Cortex of kidney (tissue), 1 donor: ENCODE results near the gene HES7.
"Not testable (repeated sequence)": the region's sequence is repeated elsewhere in the genome, so short reads cannot be mapped to it uniquely, and the experiment has no call there.

Experiments used
- DNase-seq: peaks from one replicate; lab custom pipeline; 2025; lab: John Stamatoyannopoulos, UW

HES7 gene

DNA sequence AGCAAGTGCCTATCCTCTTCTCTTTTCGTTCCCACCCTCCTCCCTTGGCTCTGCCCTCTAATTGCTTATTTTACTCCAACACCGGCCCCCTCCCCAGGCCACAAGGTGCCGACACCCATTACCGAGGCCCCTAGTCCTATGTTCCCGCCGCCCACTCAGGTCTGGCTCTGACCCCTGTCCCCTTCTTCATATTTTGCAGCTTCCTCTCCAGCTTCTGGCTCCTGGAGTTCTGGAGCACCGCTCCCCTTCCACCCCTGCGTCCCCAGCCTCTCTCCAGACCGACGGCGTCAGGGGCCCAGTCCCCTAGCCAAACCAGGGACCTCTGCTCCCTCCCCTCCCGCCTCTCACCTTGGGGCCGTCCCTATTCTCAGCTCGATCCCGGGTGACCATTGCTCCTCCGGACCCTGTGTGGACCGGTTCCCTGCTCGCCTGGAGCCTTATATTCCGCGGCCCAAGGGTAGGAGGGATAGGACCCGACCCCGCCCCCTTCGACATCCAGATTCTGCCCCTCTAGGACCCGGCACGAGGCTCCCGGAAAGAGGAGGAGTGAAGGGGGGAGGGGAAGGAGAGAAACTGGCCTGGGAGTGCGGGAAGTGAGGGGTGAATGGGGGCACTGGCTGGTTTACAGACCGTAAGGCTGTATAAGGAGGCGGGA, at the start of gene HES7:
Gene HES7 (minus strand): TSS at position 412 of the 655 bp plus-strand sequence. CDS start 22 bp downstream, at position 390.
- DNase-seq: no peak

DNA sequence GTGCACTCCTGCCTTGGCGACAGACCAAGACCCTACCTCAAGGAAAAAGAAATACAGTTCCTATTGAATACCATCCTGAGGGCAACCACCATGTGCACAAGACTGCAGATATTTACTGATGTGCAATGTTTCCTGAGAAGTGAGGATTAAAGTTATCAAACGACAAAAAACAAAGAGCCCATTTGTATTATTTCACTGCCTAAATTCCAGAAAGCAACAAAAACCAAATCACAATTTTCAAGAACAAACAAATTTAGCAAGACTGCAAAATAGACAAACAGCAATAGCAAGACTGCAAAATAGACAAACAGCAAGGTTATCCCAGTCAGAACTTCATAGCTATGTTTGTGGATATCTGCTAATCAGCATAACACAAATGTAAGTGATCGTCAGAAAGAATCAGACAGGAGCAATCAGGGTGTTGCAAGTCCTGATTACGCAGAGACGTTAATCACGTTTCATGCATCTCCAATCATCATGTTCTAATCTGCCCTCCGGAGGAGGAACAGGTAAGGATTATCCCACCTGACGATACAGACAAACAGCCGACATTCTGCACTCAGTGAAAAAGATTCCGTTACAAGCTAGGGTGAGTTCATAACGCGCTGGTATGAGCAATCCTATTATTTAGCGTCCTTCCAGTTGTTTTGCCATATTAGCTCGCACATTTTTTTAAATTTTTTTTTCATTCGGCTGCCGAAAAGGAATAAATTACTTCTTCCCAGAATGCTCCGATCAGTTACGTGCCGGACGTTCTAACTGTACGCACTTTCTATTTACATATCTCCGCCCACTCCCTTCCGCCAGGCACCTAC, 49.4 kb upstream of the HES7 start:
- no peak for DNase-seq

DNA sequence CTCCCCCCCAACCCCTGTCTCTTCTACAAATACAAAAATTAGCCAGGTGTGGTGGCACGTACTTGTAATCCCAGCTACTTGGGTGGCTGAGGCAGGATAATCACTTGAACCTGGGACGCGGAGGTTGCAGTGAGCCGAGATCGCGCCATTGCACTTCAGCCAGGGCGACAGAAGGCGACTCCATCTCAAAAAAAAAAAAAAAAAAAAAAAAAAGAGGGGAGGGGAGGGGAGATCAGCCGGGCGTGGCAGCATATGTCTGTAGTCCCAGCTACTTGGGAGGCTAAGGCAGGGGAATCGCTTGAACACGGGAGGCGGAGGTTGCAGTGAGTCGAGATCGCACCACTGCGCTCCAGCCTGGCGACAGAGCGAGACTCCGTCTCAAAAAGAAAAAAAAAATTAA, 46.3 kb upstream of the HES7 start:
- DNase-seq: not testable (repeated sequence)

DNA sequence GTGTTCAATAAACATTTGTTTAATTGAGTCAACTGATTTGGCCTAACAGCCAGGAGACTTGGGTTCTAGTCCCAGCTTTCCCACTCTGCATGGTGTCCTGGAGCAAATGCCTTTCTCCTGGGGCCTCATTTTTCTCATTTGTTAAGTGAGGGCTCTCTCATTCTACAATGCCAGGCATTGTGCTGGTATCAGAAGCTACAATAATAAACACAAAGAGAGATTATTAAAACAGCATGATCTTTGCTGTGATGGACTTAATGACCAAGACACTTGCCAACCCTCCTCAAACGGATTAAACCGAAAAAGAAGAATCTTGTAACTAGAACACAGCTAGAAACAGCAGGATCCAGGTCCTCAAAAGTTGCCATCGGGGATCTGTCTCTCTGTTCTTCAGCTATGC, 43.6 kb upstream of the HES7 start:
- no peak for DNase-seq

DNA sequence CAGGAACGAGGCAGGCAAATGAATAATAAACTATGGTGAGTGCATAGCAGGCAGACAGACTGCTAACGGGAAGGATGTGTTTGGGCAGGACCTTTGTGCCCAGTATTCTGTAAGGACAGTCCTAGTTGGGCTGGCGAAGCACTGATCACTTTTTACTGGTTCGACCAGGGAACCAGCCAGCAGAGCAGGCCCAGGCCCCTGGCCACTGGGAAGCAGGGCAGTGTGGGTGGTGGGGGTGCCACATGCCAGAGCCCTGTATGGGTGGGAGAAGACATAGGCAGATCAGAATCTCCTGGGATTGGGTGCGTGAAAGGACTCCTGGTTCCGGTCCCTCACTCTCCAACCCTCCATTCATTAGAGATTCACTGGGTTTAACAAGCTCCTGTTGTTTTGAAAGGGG, 42.8 kb upstream of the HES7 start:
- DNase-seq: no peak

DNA sequence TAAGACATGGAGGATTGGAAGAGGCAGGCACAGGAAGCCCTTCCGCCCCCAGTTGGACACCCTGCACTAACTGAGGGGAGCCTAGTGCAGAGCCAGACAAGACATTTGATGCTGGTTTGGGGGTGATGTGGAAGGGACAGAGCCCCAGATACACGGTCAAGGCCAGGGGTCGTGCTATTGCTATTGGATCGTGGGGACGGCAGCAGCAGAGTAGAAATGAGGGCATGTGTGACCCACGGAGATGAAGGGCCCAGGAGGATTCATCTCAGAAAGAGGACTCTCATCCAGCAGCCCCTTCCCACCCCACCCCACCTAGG, 40.9 kb upstream of the HES7 start:
- no peak for DNase-seq

DNA sequence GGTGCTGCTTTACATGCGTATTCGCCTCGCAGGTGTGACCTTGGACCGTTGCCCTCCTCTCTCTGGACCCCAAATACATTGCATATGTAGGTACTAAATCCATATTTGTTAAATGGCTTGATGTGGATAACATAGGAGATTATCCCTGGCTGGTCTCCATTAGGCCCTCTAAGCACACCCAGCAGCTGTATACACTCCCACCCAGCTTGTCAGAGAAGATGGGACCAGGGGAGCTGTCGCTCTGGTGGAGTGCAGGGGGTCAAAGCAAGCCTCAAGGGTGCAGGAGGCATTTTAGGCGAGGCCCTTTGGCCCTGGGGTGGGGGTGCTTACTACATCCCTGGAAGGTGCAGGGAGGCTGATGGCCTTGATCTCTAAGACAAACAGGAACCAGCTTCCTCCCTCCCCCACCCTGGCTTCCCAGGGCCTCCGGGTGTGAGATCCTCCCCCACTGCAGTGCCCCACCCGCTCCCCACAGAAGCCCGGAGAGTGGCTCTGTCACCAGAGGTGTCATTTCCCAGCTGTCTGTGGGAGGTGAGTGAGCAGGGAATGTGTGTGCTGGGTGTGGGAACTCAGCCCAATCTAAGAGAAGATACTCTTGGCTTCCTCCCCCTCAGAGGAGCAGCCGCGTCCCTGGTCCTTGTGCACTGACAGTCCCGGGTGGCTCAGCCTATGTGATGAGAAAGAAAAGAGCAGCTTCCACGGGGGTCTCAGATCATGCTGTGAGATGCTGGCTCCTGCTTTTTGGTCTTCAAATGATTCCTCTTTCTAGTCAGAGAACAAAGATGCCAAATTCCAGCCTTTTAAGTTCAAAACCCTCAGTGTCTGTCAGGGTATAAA, 40.3 kb upstream of the HES7 start:
- DNase-seq: no peak

DNA sequence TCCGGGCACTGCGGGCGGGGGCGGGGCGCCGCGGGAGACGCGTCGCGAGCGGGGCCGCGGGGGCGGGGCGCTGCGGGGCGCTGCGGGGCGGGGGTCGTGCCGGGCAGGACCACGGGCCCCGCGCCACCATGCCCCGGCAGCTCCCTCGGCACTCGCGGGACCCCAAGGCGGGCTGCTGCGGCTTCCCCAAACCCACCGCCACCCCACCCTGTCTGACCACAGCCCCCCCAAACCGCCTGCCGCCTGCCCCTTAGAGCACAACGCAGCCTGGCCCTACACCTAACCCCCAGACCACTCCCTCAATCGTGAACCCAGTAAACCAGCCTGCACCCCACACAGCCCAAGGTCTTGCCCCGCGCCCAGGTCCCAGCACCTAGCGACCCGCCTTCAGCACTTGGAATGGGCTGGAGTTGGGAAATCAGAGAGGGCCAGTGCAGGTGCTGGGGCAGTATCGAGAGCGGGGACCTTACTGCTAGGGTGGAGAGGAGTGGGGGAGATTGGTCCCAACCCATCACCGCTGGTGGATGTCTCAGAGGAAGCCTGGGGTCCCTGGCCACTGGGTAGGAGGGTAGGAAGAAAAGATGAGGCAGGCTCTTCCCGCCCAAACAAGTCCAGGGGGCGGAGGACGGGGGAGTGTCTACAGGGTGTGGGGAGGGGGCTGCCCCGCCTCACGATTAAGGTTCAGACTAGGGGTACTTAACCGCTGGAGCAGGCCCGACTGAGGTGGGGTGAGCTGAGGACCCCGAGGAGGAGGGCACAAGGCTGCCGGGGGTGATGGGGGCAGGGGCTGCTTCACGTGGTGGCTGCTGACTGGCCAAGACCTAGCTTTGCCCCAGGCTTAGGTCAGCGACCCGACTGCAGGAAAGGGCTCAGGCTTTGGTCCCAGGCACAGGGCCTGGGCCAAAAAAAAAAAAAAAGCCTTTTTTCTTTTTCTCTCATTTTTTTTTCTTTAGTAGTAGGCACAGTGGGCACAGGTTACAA, 39.4 kb upstream of the HES7 start:
- no peak for DNase-seq

DNA sequence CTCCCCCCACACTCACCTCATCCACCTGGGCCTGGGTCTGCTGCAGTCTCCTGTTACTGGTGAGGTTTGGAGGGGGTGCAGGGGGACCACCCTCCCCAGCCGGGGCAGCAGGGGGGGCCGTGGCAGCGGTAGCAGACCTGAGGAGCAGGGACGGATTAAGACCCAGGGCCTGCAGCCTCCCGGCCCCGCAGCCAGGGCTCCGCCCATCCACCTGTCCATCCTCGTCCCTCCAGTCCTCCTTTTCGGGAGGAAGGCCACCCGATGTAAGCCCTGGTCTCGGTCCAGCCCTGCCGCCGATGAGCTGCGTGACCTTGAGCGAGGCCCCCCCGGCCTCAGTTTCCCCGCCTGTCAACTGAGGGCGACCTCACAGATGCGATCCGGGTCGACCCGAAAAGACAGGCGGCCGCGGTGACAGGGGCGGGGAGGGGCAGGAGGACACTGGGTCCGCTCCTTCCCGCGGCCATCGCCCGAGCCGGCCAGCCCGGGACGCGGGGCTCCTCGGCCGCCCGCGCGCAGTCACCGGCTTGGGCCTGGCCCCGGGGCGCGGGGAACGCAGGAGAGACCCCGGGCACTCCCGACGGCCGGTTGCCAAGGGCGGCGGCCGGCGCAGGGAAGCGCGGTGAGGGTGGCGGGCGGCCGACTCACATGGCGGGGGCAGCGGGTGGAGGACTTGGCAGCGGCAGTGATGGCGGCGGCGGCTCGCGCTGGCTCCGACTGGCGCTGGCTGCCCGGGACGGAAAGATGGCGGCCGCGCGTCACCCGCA, 38.5 kb upstream of the HES7 start, which contains the start of gene VAMP2:
Gene VAMP2 (minus strand): TSS at position 716 of the 764 bp plus-strand sequence. CDS start 69 bp downstream, at position 647.
- DNase-seq: no peak

DNA sequence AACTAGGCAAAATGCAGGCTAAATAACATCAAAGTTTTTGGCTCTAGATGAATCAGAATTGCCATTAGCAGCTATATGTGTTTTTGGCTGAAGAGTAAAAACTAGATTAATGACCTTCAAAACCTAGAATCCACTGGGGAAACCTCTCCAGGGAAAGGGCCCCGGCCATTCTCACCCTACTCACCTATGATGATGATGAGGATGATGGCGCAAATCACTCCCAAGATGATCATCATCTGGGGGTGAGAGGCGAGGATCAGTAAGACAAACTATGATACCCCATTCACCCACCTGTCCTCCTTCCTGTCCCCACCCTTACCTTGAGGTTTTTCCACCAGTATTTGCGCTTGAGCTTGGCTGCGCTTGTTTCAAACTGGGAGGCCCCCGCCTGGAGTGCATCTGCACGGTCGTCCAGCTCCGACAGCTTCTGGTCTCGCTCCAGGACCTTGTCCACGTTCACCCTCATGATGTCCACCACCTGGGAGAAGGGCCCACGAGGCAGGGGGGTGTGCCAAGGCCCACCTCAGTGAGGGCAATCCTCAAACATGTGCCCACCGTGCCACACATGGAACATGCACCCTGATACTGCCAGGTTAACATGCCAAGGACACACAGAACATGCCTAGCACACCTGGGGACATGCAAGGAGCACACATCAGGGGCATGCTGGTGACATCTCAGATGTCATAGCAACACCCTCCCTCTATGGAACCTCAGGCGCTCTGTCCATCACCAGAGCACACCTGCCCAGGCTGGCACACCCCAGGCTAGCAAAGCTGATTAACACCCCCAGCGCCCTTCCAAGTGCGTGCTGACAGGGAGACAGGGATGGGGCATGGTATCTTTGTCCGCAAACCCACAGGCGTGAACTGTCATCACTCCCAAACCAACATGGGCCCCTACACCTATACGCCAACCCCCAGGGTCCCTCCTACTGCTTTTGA, 37.7 kb upstream of the HES7 start:
- no peak for DNase-seq

DNA sequence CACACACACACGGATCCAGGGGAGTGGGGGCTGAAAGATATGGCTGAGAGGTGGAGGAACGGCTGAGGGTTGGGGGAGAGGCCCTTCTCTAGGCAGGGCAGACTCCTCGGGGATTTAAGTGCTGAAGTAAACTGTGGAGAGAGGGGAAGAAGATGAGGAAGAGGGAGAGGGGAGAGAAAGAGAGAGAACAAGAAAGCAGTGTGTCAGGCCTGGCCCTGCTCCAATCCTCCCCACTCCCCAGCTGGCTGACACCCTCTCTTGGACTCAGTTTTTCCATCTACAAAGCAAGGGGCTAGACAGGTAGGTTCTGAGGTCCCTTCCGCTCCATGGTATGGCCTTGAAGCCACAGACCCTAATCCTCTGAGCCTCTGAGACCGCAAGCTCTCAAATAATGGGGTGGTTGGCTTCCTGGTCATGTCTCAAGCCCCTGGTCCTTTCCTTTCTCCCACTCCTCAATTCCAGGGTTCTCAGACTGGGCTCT, 36.9 kb upstream of the HES7 start:
- DNase-seq: no peak

DNA sequence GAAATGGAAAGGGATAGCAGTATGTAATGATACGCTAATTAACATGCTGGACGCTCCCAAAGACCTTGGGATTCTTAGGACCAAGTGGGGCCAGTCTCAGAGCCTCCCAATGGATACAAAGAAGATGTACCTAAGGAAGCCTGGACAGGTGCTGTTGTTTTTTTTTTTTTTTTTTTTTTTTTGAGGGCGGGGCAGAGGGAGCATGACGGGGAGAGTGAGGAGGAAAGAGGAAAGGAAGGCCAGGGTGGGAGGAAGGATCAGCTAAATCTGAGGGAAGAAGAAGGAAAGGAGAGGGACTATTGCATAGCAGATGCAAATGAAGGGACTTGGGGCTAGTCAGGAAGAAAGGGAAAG, 36.3 kb upstream of the HES7 start:
- DNase-seq: no peak

DNA sequence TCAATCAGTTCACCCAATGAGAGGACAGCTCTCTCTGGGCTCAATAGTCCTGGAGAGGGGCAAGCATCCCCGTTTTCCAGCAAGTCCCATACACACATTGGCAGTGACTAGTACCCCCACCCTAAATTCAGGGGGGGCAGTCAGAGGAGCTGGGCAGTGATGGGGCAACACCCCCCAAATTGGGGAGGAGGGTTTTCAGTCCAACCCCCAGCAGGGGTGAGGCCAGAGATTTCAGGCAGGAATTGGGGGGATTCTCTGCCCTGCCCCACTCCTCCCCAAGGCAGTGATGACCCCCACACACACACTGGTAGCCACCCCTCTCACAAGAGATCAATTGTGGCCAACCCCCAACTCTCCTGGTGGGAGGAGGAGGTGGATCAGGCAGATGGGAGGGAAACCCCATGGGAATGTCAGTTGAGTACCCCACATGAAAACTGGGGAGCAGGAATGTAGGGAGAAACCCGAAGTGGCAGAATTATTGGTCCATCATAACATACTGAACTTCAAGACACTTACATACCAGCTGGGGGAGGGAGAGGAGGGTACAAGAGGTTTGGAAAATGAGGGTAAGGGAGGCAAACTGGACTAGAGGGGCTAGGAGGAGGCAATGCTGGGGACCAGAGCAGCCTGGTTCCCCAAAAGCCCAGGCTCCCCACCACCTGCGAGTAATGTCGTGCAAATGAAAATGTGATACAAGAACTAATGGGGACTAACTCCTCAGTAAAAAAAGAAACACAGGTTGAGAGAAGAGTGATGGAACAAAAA, 35.7 kb upstream of the HES7 start:
- DNase-seq: no peak

DNA sequence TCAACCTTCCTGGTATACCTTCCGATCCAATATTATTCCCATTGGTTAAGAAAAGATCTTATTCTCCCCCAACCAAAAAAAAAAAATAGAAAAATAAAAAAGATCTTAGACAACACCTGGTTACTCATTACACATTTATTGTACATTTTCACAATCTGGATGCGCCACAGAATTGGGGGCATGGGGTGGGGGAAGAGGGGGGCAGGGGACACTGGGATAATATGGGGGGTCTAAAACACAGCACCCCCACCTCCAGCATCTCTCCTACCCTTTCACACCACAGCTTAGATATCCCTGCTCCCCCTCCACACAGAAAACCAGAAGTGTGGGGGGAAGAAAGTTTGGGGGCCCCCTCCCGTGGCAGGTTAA, 35.1 kb upstream of the HES7 start:
- DNase-seq: no peak

DNA sequence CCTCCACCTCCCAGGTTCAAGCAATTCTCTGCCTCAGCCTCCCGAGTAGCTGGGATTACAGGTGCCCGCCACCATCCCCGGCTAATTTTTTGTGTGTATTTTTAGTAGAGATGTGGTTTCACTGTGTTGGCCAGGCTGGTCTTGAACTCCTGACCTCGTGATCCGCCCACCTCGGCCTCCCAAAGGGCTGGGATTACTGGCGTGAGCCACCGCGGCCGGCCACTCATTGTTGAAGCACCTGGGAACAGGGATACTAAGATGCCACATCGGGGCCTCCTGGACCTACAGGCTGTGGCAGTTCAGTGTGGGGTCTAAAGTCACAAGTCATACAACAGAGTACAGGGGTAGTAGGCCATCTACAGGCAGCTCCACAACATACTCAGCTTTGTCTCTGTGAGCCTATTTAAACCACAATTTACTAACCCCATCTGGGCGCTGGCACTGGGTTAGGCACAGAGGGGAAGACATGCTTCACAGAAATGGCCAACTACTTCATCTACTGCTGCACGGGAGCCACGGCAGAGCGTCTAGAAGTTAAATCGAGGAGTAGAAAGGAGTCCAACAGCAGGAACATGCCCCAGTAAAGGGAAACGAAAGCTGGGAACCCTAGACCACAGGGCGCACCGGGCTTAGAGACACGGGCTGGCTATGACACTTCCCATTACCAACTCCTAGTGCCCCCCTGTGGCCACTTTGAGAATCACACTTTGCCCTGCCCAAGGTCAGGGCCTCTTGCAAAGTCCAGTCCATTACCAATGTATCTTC, 34.5 kb upstream of the HES7 start:
- no peak for DNase-seq

DNA sequence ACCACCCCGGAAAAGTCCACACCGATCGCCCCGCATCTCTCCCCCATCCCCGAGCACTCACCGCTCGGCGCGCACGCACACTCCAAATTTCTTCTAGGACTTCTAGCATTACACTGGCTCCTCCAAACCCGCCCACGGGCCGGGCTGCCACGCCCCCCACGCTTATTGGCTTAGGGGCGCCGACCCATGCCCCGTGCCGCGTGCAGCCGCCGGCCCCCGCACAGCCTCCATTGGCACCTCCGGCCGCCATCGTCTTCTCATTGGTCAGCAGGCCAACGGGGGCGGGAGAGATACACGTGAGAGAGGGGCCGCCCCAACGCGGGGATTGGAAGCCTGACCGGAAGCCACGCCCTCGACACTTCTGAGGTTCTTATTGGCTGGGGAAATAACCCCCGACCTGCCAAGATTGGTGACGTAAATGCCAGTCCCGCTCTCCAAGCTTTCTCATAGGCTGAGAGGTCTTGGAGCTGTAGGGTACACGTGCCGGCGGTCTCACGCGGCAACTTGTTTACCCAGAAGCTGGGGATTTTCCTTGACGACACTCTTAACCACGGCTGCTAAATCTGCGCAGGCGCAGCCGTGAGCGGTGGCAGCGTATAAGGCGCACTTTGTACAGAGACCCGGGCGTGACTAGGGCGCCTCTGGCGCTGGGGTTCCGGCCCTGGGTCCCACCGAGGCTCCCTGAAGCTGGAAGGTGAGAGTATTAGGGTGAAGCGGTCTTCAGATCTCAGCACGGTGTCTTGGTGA, 32.5 kb upstream of the HES7 start:
- DNase-seq: peak; percentile 80

DNA sequence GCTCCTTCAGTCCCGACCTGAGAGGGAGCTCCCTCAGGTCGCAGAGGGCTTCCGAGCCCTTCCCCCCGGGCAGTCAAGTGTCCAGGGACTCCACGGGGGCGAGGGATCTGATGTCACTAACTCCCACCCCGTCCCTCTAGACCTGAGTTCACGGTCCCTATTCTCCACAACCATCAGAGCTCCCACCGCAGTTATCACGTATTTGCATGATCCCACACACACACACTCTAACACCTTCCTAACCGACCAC, 32.0 kb upstream of the HES7 start:
- DNase-seq: no peak
